Measurements from ENCODE around the gene TEKTIP1.

Gene TEKTIP1

GRCh38 chr19:3585301-3586126, 46.5 kb downstream of the TEKTIP1 start, which contains the start of gene GIPC3:
GIPC3 (plus strand) TSS chr19:3585478; CDS start chr19:3585598, 120 bp downstream.
- no peak for DNase-seq (ENCODE audit: low read depth)

- DNase-seq (ENCODE audit: low read depth) = no peak
Observed at GRCh38 chr19:3586127-3586626, 47.2 kb downstream of the TEKTIP1 start.

GRCh38 chr19:3586707-3587346, 47.9 kb downstream of the TEKTIP1 start:
- no peak for DNase-seq (ENCODE audit: low read depth)

GRCh38 chr19:3589439-3589838, 50.5 kb downstream of the TEKTIP1 start:
- DNase-seq (ENCODE audit: low read depth) = no peak

- DNase-seq (ENCODE audit: low read depth) = no peak
Observed at GRCh38 chr19:3589949-3590348, 51.0 kb downstream of the TEKTIP1 start.

GRCh38 chr19:3590991-3591659, 52.2 kb downstream of the TEKTIP1 start:
- DNase-seq (ENCODE audit: low read depth) = no peak

GRCh38 chr19:3591876-3592613, 53.1 kb downstream of the TEKTIP1 start:
- no peak for DNase-seq (ENCODE audit: low read depth)

GRCh38 chr19:3593156-3593555, 54.2 kb downstream of the TEKTIP1 start:
- DNase-seq (ENCODE audit: low read depth) = no peak

Measured in GM04504 (cell line).